Measurements from ENCODE around the gene ZNF8.

DNA sequence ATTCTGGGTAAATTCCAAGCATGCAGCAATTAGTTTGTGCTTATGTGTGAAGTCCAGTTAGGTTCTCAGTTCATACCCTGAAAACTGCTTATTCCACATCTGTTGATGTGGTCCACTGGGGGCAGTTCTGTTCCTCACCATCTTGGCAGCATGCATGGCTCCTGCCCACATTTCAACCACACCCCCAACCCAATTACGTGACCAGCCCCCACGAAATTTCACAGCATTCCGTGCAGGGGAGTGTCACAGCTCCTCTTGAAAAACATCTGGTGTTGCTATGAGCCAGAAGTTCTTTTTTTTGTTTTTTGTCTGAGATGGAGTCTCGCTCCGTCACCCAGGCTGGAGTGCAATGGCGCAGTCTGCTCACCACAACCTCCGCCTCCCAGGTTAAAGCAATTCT lies 17.3 kb downstream of the ZNF8 start:
- TF ChIP-seq NR3C1 (IDR thresholded peaks at IDR 0.05): no peak
- TF ChIP-seq, protein P1, sequence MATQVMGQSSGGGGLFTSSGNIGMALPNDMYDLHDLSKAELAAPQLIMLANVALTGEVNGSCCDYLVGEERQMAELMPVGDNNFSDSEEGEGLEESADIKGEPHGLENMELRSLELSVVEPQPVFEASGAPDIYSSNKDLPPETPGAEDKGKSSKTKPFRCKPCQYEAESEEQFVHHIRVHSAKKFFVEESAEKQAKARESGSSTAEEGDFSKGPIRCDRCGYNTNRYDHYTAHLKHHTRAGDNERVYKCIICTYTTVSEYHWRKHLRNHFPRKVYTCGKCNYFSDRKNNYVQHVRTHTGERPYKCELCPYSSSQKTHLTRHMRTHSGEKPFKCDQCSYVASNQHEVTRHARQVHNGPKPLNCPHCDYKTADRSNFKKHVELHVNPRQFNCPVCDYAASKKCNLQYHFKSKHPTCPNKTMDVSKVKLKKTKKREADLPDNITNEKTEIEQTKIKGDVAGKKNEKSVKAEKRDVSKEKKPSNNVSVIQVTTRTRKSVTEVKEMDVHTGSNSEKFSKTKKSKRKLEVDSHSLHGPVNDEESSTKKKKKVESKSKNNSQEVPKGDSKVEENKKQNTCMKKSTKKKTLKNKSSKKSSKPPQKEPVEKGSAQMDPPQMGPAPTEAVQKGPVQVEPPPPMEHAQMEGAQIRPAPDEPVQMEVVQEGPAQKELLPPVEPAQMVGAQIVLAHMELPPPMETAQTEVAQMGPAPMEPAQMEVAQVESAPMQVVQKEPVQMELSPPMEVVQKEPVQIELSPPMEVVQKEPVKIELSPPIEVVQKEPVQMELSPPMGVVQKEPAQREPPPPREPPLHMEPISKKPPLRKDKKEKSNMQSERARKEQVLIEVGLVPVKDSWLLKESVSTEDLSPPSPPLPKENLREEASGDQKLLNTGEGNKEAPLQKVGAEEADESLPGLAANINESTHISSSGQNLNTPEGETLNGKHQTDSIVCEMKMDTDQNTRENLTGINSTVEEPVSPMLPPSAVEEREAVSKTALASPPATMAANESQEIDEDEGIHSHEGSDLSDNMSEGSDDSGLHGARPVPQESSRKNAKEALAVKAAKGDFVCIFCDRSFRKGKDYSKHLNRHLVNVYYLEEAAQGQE (IDR thresholded peaks at IDR 0.05): no peak
- no peak for TF ChIP-seq EP300 (IDR thresholded peaks at IDR 0.05)
- no peak for TF ChIP-seq KDM5A (IDR thresholded peaks at IDR 0.05)
- TF ChIP-seq, protein P2, sequence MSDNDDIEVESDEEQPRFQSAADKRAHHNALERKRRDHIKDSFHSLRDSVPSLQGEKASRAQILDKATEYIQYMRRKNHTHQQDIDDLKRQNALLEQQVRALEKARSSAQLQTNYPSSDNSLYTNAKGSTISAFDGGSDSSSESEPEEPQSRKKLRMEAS (IDR thresholded peaks at IDR 0.05): no peak
- TF ChIP-seq MAZ (IDR thresholded peaks at IDR 0.05; ENCODE audit: borderline replicate concordance, low read depth, low read length): no peak
- no peak for TF ChIP-seq TFCP2L1 (CRISPR knock-in tag; IDR thresholded peaks at IDR 0.05)
- TF ChIP-seq, protein P3, sequence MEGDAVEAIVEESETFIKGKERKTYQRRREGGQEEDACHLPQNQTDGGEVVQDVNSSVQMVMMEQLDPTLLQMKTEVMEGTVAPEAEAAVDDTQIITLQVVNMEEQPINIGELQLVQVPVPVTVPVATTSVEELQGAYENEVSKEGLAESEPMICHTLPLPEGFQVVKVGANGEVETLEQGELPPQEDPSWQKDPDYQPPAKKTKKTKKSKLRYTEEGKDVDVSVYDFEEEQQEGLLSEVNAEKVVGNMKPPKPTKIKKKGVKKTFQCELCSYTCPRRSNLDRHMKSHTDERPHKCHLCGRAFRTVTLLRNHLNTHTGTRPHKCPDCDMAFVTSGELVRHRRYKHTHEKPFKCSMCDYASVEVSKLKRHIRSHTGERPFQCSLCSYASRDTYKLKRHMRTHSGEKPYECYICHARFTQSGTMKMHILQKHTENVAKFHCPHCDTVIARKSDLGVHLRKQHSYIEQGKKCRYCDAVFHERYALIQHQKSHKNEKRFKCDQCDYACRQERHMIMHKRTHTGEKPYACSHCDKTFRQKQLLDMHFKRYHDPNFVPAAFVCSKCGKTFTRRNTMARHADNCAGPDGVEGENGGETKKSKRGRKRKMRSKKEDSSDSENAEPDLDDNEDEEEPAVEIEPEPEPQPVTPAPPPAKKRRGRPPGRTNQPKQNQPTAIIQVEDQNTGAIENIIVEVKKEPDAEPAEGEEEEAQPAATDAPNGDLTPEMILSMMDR (IDR thresholded peaks at IDR 0.05): no peak
- no peak for TF ChIP-seq POLR2A (IDR thresholded peaks at IDR 0.05; ENCODE audit: low read length)
- TF ChIP-seq, protein P4, sequence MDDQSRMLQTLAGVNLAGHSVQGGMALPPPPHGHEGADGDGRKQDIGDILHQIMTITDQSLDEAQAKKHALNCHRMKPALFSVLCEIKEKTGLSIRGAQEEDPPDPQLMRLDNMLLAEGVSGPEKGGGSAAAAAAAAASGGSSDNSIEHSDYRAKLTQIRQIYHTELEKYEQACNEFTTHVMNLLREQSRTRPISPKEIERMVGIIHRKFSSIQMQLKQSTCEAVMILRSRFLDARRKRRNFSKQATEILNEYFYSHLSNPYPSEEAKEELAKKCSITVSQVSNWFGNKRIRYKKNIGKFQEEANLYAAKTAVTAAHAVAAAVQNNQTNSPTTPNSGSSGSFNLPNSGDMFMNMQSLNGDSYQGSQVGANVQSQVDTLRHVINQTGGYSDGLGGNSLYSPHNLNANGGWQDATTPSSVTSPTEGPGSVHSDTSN (IDR thresholded peaks at IDR 0.05): no peak
- no peak for TF ChIP-seq FOSL2 (IDR thresholded peaks at IDR 0.05)
- TF ChIP-seq FOSL2 (CRISPR knock-in tag; IDR thresholded peaks at IDR 0.05): no peak
- TF ChIP-seq CHD2 (IDR thresholded peaks at IDR 0.05; ENCODE audit: low read length, partially characterized antibody): no peak
- no peak for TF ChIP-seq RAD21 (conservative IDR thresholded peaks at IDR 0.05 in 1 of 2, IDR thresholded peaks at IDR 0.05 in 1 of 2)
- TF ChIP-seq EHMT2 (IDR thresholded peaks at IDR 0.05; ENCODE audit: low read depth): no peak
